NCI-H2029 (cell line): ENCODE measurements around the gene SETD4.

Experiments used
- DNase-seq: peaks from one replicate; lab custom pipeline; 2025; lab: John Stamatoyannopoulos, UW

The SETD4 gene

GRCh38 chr21:36047139-36047538, 13.2 kb downstream of the SETD4 start:
- DNase-seq = no peak

DNA sequence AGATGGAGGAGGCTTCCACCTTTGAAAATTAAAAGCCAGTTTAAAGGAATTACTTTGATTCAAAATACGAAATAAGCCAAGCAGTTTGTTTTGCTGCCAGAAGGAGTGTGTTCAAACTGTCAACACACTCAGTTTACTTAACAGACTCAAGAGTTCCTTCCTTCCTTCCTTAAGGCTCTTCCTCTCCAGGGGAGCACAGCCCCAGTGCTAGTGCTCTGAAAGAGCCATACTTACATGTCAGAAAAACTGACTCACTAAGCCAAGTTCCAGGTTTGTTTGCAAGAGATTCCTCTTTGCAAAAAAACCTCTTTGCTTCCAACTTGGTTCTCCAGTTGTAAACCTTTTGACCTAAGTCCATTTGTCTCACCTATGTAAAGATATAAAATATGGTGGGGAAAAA, 14.3 kb downstream of the SETD4 start:
- no peak for DNase-seq

- no peak for DNase-seq
Observed at GRCh38 chr21:36044056-36044455, 16.3 kb downstream of the SETD4 start.

- no peak for DNase-seq
Observed at GRCh38 chr21:36041910-36042309, 18.4 kb downstream of the SETD4 start.

GRCh38 chr21:36040389-36040788, 19.9 kb downstream of the SETD4 start:
- DNase-seq = no peak

DNA sequence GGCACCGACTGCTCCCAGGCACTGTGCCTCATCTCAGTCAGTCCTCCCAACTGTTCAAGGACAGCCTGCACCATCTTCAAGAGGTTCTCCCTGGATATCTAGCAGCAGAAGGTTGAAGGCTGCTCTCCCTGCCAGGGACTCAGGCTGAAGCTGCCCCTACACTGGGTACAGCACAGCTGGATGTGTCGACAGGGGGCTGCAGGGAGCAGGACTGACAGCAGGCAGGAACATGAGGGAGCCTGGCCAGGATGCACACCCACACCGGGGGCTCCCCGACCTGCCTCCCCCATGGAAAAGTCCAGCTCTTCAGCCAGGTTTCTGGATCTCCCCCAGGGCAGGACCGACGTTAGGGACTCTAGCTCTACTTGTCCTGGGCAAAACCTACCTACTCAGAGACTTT, 20.5 kb downstream of the SETD4 start:
- no peak for DNase-seq

DNA sequence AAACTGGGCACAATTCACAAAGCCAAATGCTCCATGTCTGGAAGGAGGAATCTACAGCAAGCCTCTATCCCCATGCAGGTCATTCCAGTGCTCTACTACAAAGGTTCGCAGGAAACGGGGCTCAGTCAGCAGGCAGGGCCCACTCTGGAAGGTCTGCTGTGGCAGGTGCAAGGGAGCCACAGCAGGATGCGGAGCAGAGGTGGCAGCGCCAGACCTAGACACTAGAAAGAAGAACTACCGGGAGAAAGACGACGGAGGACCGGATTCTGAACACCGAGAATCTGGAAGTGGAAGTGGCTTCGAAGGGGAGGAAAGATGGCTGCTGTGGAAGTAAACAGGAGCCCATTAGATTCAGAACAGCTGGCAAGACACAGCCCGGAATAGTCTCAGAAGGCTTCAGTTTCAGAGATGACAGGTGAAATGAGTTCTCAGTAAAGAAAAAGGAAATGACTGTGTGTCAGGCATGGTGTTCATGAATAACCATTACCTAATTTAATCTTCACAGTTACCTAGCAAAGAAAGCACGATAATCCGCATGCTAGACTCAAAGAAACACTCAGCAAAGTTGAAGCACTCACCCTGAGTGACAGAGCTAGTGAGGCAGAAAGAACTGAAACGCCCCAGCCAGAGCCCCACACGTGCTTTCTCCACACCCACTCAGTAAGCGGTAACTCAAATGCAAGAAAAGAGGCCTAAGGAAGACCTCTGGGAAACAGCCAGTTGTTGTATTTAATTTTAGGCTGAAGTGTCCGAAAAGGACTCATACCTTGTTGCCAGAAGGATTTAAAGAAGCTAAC, 21.4 kb downstream of the SETD4 start:
- DNase-seq = no peak

GRCh38 chr21:36035381-36035791, 24.9 kb downstream of the SETD4 start:
- peak; percentile 6 for DNase-seq

GRCh38 chr21:36034211-36034913, 26.0 kb downstream of the SETD4 start:
- no peak for DNase-seq

- no peak for DNase-seq
Observed at GRCh38 chr21:36032647-36033406, 27.5 kb downstream of the SETD4 start.

DNA sequence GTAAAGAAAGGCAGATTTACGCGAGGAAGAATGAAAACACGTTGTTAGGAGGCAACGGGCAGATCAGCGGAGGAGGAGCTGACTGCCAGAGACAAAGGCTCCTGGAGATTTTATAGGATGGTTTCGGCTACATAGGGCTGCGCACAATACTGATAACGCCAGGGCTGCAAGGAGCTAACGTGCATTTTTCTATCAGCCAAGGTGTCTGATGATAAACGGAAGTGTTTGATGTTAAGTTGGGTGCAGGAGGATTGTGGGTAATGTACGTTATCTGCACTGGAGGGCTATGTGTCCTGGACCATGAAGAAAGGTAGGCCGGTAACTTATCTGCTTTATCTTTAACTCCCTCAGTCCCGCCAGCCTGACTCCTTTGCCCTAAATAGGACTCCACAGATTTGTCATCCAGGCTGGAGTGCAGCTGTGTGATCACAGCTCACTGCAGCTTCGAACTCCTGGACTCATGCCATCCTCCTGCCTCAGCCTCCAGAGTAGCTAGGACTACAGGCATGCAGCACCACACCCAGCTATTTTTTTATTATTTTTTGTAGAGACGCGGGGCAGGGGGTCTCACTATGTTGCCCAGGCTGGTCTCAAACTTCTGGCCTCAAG, 29.6 kb downstream of the SETD4 start:
- DNase-seq = no peak

DNA sequence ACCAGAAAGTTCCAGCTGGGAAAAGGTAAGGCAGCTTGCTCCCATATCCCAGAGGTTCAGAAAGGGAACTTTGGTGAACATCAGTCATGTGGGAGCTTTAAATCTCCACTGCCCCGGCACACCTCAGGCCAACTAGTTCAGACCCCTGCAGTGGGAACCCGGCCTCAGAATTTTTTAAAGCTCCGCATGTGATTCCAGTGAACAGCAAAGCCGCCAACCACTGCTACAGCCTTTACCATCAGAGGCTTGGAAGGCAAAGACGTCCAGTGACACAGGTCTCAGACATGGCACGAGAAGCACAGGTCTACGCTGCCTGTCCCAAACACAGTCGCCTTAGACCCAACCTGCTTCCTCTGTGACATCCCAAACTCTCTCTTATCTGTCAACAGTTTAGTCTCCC, 31.0 kb downstream of the SETD4 start:
- no peak for DNase-seq

DNA sequence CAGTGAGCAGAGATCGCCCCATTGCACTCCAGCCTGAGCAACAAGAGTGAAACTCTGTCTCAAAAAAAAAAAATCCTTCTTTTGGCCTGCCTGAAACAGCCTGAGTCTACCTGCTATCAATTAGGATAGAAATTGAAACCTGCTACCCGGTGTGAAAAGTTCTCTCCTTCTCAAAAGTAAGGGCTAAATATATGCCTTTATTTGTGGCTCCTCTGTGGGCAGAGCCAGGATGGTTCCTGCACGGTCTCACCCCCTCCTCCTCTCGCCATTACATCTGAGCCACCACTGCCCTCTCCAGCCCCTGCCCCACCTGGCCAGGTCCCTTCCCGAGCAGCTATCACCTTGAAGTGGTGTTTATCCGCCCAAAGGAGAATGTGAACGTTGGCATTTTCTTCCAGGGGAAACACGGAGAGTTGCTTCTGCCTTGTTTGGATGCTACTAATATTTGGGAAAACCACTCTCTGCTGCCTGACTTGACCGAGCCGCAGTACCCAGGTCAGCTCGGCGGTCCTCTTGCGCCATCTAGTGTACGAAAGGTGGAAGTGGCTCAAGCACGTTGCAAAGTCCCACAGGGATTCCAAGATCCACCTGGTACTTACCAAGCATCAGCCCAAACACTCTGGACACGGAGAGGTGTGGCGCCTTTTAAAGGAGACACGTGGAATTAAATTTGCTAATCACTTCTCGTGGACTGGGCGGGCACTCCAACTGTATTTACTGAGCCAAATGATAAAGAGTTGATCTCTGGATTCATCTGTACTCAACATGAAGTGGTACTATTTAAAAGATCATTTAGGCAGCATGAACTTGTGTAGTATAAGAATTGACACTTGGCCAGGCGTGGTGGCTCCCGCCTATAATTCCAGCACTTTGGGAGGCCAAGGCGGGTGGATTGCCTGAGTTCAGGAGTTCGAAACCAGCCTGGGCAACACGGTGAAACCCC, 31.9 kb downstream of the SETD4 start:
- peak; percentile 58 for DNase-seq

DNA sequence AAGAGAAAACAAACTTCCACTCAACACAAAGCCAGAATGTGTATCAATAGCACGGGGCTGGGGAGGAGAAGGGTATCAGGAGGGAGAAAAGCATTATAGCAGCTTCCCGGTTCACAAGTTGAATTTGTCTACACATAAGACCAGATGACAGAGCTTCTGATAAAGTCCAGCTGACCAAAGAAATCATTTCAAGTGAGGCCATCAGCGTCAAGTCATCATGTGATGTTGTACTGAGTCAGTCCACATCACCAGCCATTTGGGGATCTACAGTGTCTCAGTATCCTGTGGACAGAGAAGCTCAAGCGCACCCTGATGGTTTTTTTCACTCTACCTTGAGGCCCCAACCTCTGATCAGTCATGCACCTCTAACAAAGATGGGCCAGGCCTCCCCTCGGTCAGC, 33.0 kb downstream of the SETD4 start:
- DNase-seq = no peak

GRCh38 chr21:36024782-36025181, 35.5 kb downstream of the SETD4 start:
- no peak for DNase-seq

DNA sequence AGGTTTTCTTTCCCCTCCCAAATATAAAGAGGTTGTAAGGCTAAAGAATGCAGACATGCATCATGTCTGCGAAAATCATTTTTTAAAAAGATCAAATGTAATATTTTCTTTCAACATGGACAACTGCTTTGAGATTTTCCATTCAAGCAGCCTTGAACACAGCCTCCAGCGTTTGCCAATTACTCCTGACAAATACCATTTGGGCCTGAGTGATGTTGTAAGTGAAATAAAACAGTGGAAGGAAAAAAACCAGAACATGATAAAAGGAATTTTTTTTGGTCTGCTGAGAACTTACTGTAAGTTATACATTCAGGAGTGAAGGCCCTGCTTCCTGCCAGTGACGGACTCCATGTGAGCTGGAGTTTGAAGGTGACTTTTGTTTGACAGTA, 37.2 kb downstream of the SETD4 start:
- no peak for DNase-seq

DNA sequence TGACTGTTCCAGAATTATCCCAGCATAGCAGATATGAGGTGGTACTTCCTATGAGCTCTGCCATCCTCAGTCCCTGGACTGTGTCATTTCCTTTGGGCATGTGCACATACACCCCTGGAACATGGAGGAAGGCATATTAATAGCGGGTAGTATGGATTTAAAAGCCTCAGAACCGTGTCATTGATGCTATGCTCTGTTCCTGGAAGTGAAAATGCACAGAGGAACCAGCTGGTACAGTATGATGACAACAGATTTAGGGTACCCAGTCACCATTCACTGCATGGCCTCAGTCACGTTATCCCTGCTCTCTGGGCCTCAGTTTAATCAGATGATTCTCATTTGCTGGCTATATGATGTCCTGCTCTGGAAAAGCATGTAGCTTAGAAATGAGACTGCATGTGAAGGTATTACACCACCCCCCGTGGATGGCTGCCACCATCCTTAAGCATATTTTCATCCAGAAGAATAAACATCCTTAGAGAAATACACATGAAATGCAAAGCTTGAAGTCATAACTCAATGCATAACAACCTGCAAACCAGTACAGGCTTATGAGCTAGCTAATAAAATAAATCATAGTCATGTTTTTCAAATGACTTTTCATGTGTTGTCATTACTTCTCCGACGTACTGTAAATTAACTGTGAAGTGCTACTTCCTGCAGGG, 37.8 kb downstream of the SETD4 start:
- DNase-seq = no peak

GRCh38 chr21:36021251-36021837, 39.0 kb downstream of the SETD4 start:
- DNase-seq = no peak

DNA sequence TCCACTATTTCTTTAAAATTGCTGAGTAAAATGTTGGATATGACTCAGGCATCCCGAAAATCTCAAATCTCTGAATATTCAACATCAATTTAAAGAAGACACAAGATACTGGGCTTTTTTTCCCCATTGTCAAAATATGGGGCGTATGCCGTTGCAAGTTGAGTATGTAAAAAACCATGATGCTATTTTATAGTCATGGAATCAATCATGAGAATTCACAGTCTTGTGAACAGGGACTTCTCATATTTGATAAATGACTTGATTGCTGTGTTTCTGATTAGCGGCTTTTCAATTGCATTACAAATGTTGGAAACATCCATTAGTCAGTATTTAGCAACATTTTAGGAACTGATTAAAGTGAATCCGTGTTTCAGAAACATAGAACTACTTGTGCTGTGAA, 45.3 kb downstream of the SETD4 start:
- DNase-seq = no peak

DNA sequence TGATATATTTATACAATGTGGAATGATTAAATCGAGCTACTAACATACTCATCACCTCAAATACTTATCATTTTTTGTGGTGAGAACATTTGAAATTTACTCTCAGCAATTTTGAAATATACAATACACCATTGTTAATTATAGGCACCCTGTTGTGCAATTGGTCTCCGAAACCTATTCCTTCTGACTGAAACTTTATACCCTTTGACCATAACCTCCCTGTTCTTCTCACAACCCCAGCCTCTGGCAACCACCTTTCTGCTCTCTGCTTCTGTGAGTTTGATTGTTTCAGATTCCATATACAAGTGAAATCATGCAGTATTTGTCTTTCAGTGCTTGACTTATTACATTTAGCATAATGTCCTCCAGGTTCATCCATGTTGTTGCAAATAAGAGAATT, 49.5 kb downstream of the SETD4 start:
- no peak for DNase-seq
